AG09319 (cell line): ENCODE results near the gene CCL17.

Experiments used
- DNase-seq: peaks from one replicate; pipeline ENCODE4 v3.0.0-alpha.2; 2010; ENCODE audit warnings: low read depth; ENCODE audit errors: extremely low read depth
- TF ChIP-seq, protein P1 (sequence below): IDR thresholded peaks from 2 replicates; pipeline ENCODE4 v1.5.1; 2011; ENCODE audit warnings: low read depth, mild to moderate bottlenecking, inconsistent platforms, low read length, moderate library complexity

CCL17 gene

DNA sequence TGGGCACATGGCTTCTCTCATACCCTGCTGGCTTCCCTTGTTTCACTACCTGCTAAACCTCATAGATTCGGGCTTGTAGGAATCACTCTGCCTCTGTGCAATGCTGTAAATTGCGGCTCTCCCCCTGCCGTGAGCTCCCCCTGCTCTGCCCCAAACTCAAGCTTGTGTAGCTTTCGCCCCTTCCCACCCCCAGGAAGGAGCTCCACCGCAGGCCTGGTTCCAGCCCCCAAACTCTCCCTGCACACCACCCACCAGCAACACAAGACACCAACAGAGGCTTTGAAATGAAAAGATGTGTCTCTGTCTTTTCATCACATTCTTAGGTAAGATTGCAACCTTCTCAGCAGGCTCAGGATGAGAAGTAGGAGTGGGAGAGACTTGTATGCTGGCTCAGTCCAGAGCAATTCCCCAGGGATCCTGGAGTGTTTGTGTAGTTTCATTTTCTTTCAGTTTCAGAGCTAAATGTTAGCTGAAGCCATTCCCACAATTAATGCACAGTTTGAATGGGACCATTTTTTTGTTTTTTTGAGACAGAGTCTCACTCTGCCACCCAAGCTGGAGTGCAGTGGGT, 18.1 kb upstream of the CCL17 start:
- TF ChIP-seq, protein P1, sequence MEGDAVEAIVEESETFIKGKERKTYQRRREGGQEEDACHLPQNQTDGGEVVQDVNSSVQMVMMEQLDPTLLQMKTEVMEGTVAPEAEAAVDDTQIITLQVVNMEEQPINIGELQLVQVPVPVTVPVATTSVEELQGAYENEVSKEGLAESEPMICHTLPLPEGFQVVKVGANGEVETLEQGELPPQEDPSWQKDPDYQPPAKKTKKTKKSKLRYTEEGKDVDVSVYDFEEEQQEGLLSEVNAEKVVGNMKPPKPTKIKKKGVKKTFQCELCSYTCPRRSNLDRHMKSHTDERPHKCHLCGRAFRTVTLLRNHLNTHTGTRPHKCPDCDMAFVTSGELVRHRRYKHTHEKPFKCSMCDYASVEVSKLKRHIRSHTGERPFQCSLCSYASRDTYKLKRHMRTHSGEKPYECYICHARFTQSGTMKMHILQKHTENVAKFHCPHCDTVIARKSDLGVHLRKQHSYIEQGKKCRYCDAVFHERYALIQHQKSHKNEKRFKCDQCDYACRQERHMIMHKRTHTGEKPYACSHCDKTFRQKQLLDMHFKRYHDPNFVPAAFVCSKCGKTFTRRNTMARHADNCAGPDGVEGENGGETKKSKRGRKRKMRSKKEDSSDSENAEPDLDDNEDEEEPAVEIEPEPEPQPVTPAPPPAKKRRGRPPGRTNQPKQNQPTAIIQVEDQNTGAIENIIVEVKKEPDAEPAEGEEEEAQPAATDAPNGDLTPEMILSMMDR = no peak
- no peak for DNase-seq

DNA sequence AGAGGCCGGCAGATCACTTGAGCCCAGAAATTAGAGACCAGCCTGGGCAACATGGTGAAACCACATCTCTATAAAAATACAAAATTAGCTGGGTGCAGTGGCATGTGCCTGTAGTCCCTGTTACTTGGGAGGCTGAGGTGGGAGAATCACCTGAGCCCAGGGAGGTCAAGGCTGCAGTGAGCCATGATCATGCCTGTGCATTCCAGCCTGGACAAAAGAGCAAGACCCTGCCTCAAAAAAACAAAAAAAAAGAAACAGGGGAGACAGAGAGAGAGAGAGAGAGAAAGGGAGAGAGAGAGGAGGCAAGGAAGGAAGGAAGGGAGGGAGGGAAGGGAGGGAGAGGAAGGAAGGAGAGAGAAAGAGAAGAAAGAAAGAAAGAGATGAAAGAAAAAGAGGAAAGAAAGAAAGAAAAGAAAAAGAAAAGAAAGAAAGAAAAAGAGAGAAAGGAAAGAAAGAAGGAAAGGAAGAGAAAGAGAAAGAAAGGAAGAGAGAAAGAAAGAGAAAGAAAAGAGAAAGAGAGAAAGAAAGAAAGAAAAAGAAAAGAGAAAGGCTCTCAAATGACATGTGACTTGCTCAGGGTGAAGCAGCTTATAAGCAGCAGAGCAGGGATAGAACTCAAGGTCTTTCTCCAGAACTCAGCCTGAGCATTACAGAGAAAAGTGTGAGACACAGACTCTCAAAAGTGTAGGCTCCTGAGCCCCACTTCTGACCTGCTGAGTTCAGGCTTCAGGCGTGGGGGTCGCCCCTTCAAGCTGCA, 16.8 kb upstream of the CCL17 start:
- DNase-seq = no peak
- TF ChIP-seq, protein P1 = no peak

DNA sequence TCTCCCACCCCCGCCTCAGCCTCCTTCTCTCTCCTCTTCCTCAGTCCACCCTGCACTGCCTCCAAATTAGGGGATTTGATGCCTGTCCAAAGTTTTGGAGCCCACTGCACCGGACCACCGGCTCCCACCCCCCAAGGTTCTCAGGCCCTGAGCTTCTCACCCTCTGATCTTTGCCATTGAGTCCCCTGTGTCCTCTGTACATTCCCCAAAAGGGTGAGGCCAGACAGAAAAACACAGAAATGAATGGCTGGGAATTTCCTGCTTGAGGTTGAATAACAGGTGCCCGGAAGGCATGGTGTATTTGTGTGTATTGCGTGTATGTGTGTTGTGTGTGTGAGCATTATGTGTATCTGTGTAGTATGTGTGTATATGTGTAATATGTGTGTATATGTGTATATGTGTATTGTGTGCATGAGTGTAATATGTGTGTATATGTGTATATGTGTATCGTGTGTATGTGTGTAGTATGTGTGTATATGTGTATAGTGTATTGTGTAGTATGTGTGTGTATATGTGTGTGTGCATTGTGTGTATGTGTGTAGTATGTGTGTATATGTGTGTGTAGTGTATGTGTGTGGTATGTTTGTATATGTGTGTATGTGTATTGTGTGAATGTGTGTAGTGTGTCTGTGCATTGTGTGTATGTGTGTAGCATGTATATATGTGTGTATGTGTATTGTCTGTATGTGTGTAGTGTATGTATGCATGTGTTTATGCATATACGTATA, 16.0 kb upstream of the CCL17 start:
- TF ChIP-seq, protein P1 = no peak
- DNase-seq = no peak

DNA sequence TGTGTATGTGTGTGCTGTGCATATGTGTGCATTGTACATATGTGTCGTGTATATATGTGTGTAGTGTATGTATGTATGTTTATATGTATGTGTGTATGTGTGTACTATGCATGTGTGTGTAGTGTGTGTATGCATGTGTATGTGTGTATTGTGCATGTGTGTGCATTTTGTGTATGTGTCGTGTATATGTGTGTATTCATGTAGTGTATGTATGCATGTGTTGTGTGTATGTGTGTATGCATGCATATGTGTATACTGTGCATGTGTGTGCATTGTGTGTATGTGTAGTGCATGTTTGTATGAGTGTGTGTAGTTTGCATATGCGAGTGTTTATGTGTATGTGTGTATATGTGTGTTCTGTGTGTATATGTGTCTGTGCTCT, 15.5 kb upstream of the CCL17 start:
- DNase-seq = no peak
- TF ChIP-seq, protein P1 = no peak

DNA sequence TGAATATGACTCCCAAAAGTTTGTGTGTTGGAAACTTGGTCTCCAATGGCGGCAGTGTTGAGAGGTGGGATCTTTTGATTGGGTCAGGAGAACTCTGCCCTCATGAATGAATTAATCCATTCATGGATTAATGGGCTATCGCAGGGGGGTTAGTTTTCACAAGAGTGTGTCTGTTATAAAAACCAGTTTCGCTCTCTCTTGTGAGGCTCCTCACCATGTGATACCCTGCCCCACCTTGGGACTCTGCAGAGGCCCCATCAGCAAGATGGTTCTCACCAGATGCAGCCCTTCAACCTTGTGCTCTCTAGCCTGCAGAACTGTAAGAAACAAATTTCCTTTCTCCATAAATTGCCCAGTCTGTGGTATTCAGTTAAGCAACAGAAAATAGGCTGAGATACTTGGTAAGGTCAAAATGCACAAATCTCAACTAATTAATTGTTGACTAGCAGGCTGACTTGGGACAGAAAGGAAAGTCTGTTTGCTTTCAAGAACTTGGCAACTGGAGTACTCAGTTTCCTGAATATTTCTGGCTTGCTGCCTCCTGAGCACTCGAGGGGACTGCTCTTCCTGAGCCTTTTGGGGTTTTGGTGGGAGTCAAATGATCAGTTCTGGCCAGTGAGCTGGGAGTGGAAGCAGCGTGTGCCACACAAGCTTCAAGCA, 13.8 kb upstream of the CCL17 start:
- TF ChIP-seq, protein P1 = no peak
- DNase-seq = no peak

DNA sequence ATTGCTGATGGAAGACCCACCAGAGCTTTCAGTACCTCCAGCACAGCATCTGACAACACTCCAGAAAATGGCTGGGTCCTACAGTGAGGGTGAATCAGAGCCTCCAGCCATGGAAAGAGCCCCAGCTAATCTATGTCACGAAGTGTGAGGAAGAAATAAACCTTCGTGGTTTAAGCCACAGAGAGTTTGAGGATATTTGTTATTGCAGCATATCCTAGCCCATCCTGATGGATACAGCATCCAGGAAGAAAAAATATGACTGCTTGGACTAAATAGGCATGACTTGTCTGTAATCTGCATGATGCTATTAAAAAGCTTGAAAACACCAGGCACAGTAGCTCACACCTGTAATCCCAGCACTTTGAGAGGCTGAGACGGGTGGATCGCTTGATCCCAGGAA, 13.3 kb upstream of the CCL17 start:
- DNase-seq = no peak
- TF ChIP-seq, protein P1 = no peak

DNA sequence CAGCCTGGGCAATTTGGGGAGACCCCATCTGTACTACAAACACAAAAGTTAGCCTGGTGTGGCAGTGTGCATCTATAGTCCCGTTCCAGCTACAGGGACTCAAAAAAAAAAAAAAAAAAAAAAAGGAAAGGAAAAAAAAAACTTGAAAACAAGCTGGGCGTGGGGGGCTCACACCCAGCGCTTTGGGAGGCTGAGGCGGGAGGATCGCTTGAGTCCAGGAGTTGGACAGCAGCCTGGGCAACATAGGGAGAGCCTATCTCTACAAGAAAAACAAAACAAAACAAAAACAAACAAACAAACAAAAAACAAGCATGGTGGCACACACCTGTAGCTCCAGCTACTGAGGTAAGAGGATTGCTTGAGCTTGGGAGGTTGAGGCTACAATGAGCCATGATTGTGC, 12.9 kb upstream of the CCL17 start:
- TF ChIP-seq, protein P1 = no peak
- no peak for DNase-seq
